Trophoblast cell (in vitro differentiated cells and primary cell): ENCODE data around the gene COL4A3.

Experiments
- DNase-seq, 2 donors: peaks; one replicate each; pipeline ENCODE4 v3.0.0-alpha.2; 2016
- H2AFZ ChIP-seq: 2 replicates; pipeline ENCODE4 v1.6.1; 2013; ENCODE audit warnings: low read length, moderate library complexity, mild to moderate bottlenecking; ENCODE audit not compliant: insufficient read depth, poor library complexity
- H2AK5ac ChIP-seq: 2 replicates; pipeline ENCODE4 v1.6.1; 2013; ENCODE audit warnings: mild to moderate bottlenecking, low read length
- H2BK120ac ChIP-seq: 2 replicates; pipeline ENCODE4 v1.6.1; 2013; ENCODE audit warnings: low read length, mild to moderate bottlenecking, moderate library complexity; ENCODE audit not compliant: insufficient read depth, poor library complexity
- H2BK12ac ChIP-seq: 2 replicates; pipeline ENCODE4 v1.6.1; 2013; ENCODE audit warnings: mild to moderate bottlenecking, low read length, moderate library complexity
- H2BK5ac ChIP-seq: 2 replicates; pipeline ENCODE4 v1.6.1; 2013; ENCODE audit warnings: low read length, low read depth, moderate library complexity, mild to moderate bottlenecking; ENCODE audit not compliant: poor library complexity
- H3K14ac ChIP-seq: 2 replicates; pipeline ENCODE4 v1.6.1; 2013; ENCODE audit warnings: mild to moderate bottlenecking, low read length
- H3K18ac ChIP-seq: 2 replicates; pipeline ENCODE4 v1.6.1; 2013; ENCODE audit warnings: mild to moderate bottlenecking, low read length
- H3K23ac ChIP-seq: 2 replicates; pipeline ENCODE4 v1.6.1; 2013; ENCODE audit warnings: low read length
- H3K27ac ChIP-seq: 2 replicates; pipeline ENCODE4 v1.5.1; 2013; ENCODE audit warnings: low read depth, mild to moderate bottlenecking, inconsistent platforms, low read length, moderate library complexity
- H3K27me3 ChIP-seq: 2 replicates; pipeline ENCODE4 v1.6.1; 2013; ENCODE audit warnings: inconsistent platforms, mild to moderate bottlenecking, low read length, moderate library complexity; ENCODE audit not compliant: insufficient read depth
- H3K36me3 ChIP-seq, 2 experiments: 1 replicate in 1 of 2; 2 replicates in 1 of 2; pipeline ENCODE4 v1.6.1; 2013; ENCODE audit warnings: low read length in 2 of 2, mild to moderate bottlenecking in 2 of 2, moderate library complexity in 1 of 2; ENCODE audit not compliant: insufficient read depth in 2 of 2, control insufficient read depth in 1 of 2
- H3K4ac ChIP-seq: 2 replicates; pipeline ENCODE4 v1.6.1; 2013; ENCODE audit warnings: low read depth, mild to moderate bottlenecking, low read length, moderate library complexity
- H3K4me1 ChIP-seq, 2 experiments: 1 replicate in 1 of 2; 2 replicates in 1 of 2; pipeline ENCODE4 v1.6.1; 2013; ENCODE audit warnings: low read length in 2 of 2, mild to moderate bottlenecking in 2 of 2, moderate library complexity in 1 of 2; ENCODE audit not compliant: insufficient read depth in 2 of 2, control insufficient read depth in 1 of 2
- H3K4me2 ChIP-seq: 2 replicates; pipeline ENCODE4 v1.6.1; 2013; ENCODE audit warnings: inconsistent platforms, mild to moderate bottlenecking, low read length, moderate library complexity
- H3K4me3 ChIP-seq: 2 replicates; pipeline ENCODE4 v1.5.1; 2013; ENCODE audit warnings: mild to moderate bottlenecking, low read depth, low read length, inconsistent platforms
- H3K79me1 ChIP-seq: one replicate; pipeline ENCODE4 v1.6.1; 2013; ENCODE audit warnings: low read length
- H3K79me2 ChIP-seq: 2 replicates; pipeline ENCODE4 v1.6.1; 2013; ENCODE audit warnings: low read length, mild to moderate bottlenecking; ENCODE audit not compliant: control insufficient read depth, insufficient read depth, poor library complexity
- H3K9ac ChIP-seq: 2 replicates; pipeline ENCODE4 v1.6.1; 2013; ENCODE audit warnings: mild to moderate bottlenecking, low read length
- H3K9me3 ChIP-seq: 2 replicates; pipeline ENCODE4 v1.6.1; 2013; ENCODE audit warnings: low read depth, mild to moderate bottlenecking, control low read depth, inconsistent platforms, low read length; ENCODE audit not compliant: insufficient read depth
- H4K12ac ChIP-seq: 2 replicates; pipeline ENCODE4 v1.6.1; 2013; ENCODE audit warnings: low read depth, mild to moderate bottlenecking, low read length, moderate library complexity
- H4K8ac ChIP-seq: 2 replicates; pipeline ENCODE4 v1.6.1; 2013; ENCODE audit warnings: low read depth, mild to moderate bottlenecking, low read length, moderate library complexity
- H4K91ac ChIP-seq: one replicate; pipeline ENCODE4 v1.6.1; 2013; ENCODE audit warnings: low read depth, mild to moderate bottlenecking, low read length, moderate library complexity
- WGBS: extraction: QIAGEN DNeasy Blood & Tissue Kit; methylation state at CpG from one replicate; pipeline ENCODE4 v1.1.7; 2013; ENCODE audit warnings: missing lambda C conversion rate; ENCODE audit not compliant: insufficient read length, insufficient coverage; ENCODE audit errors: extremely low coverage; 5-methylcytosine and 5-hydroxymethylcytosine counted together

COL4A3 gene

DNA sequence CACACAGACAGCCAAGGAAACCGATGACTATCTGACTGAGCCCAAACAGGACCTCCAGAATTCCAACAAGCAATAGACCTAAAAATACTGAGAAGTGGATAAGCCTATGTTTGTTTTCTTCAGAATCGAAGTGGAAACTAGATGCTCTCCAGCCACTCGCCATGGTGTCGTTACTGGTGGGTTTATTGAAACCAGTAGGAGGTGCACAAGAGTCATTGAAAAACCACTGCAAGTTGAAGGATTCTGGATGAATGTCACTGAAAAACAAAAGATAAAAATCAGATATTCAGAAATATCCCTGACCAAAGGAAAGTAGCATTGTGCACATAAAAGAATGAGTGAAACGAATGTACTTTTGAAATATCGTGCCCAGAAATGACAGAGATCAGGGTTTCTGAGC is 199.3 kb downstream of the COL4A3 start:
- no peak overlapping the region for H3K18ac ChIP-seq
- no peak overlapping the region for H3K4ac ChIP-seq
- no CpG with 5 or more reads among the region's 6 CpGs for WGBS
- H2BK5ac ChIP-seq, result no peak overlapping the region
- no peak overlapping the region for H2AK5ac ChIP-seq
- H3K4me3 ChIP-seq, result no peak overlapping the region
- no peak overlapping the region for H3K14ac ChIP-seq
- H3K23ac ChIP-seq, result no peak overlapping the region
- H2BK120ac ChIP-seq, result no peak overlapping the region
- H3K4me2 ChIP-seq, result no peak overlapping the region
- H3K27ac ChIP-seq, result no peak overlapping the region
- no peaks in the 10 kb centered on the region for H3K4me1 ChIP-seq
- H3K9me3 ChIP-seq, result no peaks in the 10 kb centered on the region
- no peak overlapping the region for H2AFZ ChIP-seq
- H3K27me3 ChIP-seq, result no peaks in the 10 kb centered on the region
- DNase-seq, result no peak
- H3K36me3 ChIP-seq, result peaks cover 0 to 4% of the 10 kb centered on the region in 2 experiments
- no peaks in the 10 kb centered on the region for H3K79me1 ChIP-seq
- no peaks in the 10 kb centered on the region for H3K79me2 ChIP-seq
- H4K12ac ChIP-seq, result no peak overlapping the region
- H2BK12ac ChIP-seq, result no peak overlapping the region
- no peak overlapping the region for H4K8ac ChIP-seq
- H4K91ac ChIP-seq, result no peak overlapping the region
- no peak overlapping the region for H3K9ac ChIP-seq
